HepG2 (cell line): ENCODE data around the gene ZNF213. TPM values are rescaled to one million over a fixed set of nuclear protein-coding genes. Genes with fewer than 3 reads are reported as not detected.

Experiments
- ARID4A ChIP-seq: sonication (generic); formaldehyde crosslinking; IDR thresholded peaks from 2 replicates; pipeline ENCODE4 v1.5.0; 2020; ENCODE audit warnings: mild to moderate bottlenecking, missing genetic modification reagents, borderline replicate concordance
- ELF4 ChIP-seq: sonication (generic); formaldehyde crosslinking; IDR thresholded peaks from 2 replicates; pipeline ENCODE4 v1.5.0; 2020; ENCODE audit warnings: missing genetic modification reagents, mild to moderate bottlenecking, moderate library complexity, borderline replicate concordance
- JUNB ChIP-seq: sonication (generic); formaldehyde crosslinking; IDR thresholded peaks from 2 replicates; pipeline ENCODE4 v1.8.0; 2022; ENCODE audit warnings: missing genetic modification reagents, mild to moderate bottlenecking, borderline replicate concordance
- MIXL1 ChIP-seq: IDR thresholded peaks from 2 replicates; pipeline ENCODE4 v1.6.1; 2016
- NFATC3 ChIP-seq: sonication (generic); formaldehyde crosslinking; IDR thresholded peaks from 2 replicates; pipeline ENCODE4 v1.5.1; 2020; ENCODE audit warnings: mild to moderate bottlenecking, missing genetic modification reagents
- REST ChIP-seq, 2 experiments: IDR thresholded peaks; 2 replicates each; pipeline ENCODE4 v1.6.1; 2011 to 2012; ENCODE audit warnings: low read length in 2 of 2, borderline replicate concordance in 1 of 2, low read depth in 1 of 2, mild to moderate bottlenecking in 1 of 2, moderate library complexity in 1 of 2
- RFXAP ChIP-seq: sonication (generic); formaldehyde crosslinking; IDR thresholded peaks from 2 replicates; pipeline ENCODE4 v1.4.0; 2020; ENCODE audit warnings: missing genetic modification reagents, borderline replicate concordance
- SAFB2 ChIP-seq: sonication (generic); formaldehyde crosslinking; IDR thresholded peaks from 2 replicates; pipeline ENCODE4 v1.5.1; 2020; ENCODE audit warnings: missing genetic modification reagents, low read depth, mild to moderate bottlenecking, borderline replicate concordance
- SNRNP70 ChIP-seq: fragments of 200-400 bp; formaldehyde crosslinking; IDR thresholded peaks from 2 replicates; pipeline ENCODE4 v1.6.1; 2017; ENCODE audit warnings: mild to moderate bottlenecking, low read depth, low read length, moderate library complexity
- ZBTB2 ChIP-seq: sonication (generic); formaldehyde crosslinking; IDR thresholded peaks from 2 replicates; pipeline ENCODE4 v1.8.0; 2022; ENCODE audit warnings: low read depth, missing genetic modification reagents
- ZNF18 ChIP-seq: sonication (generic); formaldehyde crosslinking; IDR thresholded peaks from 2 replicates; pipeline ENCODE4 v1.8.0; 2022; ENCODE audit warnings: mild to moderate bottlenecking, missing genetic modification reagents; ENCODE audit not compliant: insufficient replicate concordance
- ZNF264 ChIP-seq: sonication (generic); formaldehyde crosslinking; IDR thresholded peaks from 2 replicates; pipeline ENCODE4 v1.4.0; 2020; ENCODE audit warnings: missing genetic modification reagents
- ZNF317 ChIP-seq: sonication (generic); formaldehyde crosslinking; IDR thresholded peaks from 2 replicates; pipeline ENCODE4 v1.5.0; 2020; ENCODE audit warnings: mild to moderate bottlenecking, missing genetic modification reagents
- ZNF616 ChIP-seq: sonication (generic); formaldehyde crosslinking; IDR thresholded peaks from 2 replicates; pipeline ENCODE4 v1.5.0; 2020; ENCODE audit warnings: low read depth, mild to moderate bottlenecking, missing genetic modification reagents
- ZNF674 ChIP-seq: sonication (generic); formaldehyde crosslinking; IDR thresholded peaks from 2 replicates; pipeline ENCODE4 v1.5.0; 2020; ENCODE audit warnings: low read depth, mild to moderate bottlenecking, missing genetic modification reagents
- polyA plus RNA-seq, 8 experiments: library from polyadenylated mRNA; depleted of rRNA in 3 of 8; stranded (reverse) in 7 of 8; unstranded in 1 of 8; fragments of >200 nt; fragmentation: Illumina TruSeq in 4 of 8; extraction: Trizol in 4 of 8; gene quantifications; 2 replicates each; pipeline versions ENCODE4 v1.2.1 to v1.2.3, GENCODE V29; 2011 to 2016; ENCODE audit warnings: low read depth in 4 of 8, missing spikeins in 1 of 8, mixed read lengths in 1 of 8; ENCODE audit not compliant: insufficient read depth in 1 of 8
- total RNA-seq, 5 experiments: library from RNA; depleted of rRNA; stranded (reverse); fragments of >200 nt; fragmentation: Illumina TruSeq; extraction: Trizol; gene quantifications; 2 replicates each; pipeline ENCODE4 v1.2.3, GENCODE V29; 2016; ENCODE audit warnings: low read depth in 1 of 5

ZNF213 gene
- total and polyA plus RNA-seq, 2 of the 13 experiments (the other 11 are each of a cell fraction or from before 2014, with no cell fraction given), result 0.59 to 0.97 TPM

GRCh38 chr16:3135126-3135715 is 392 bp downstream of the ZNF213 start (continued):
- peak; percentile 68 for TF ChIP-seq ZBTB2 (CRISPR knock-in tag)
- TF ChIP-seq RFXAP (CRISPR knock-in tag), result 0 out of 2 replicates have a peak, but pooled peaks have one; percentile 16
- no peak for TF ChIP-seq ZNF18 (CRISPR knock-in tag)
- peak in 1 of 2 experiments; percentile 29; a peak in 1 of 4 replicates for TF ChIP-seq REST (IDR thresholded peaks at IDR 0.05; ENCODE audit: borderline replicate concordance in 1 of 2, low read depth in 1 of 2, low read length in 2 of 2)
- peak; percentile 55; the same call in 1 of the 2 replicates for TF ChIP-seq SAFB2 (CRISPR knock-in tag)
- peak; percentile 74; the same call in 1 of the 2 replicates for TF ChIP-seq NFATC3 (CRISPR knock-in tag)
- TF ChIP-seq ZNF264 (CRISPR knock-in tag), result 0 out of 2 replicates have a peak, but pooled peaks have one; percentile 40
- TF ChIP-seq ZNF616 (CRISPR knock-in tag), result no peak
- TF ChIP-seq ELF4 (CRISPR knock-in tag), result no peak
- no peak for TF ChIP-seq ZNF674 (CRISPR knock-in tag)
- no peak for TF ChIP-seq MIXL1 (CRISPR knock-in tag)
- TF ChIP-seq ZNF317 (CRISPR knock-in tag), result no peak
- TF ChIP-seq ARID4A (CRISPR knock-in tag), result peak; percentile 69; the same call in 1 of the 2 replicates
- no peak for TF ChIP-seq SNRNP70
- no peak for TF ChIP-seq JUNB
